Dermis blood vessel endothelial cell (primary cell): ENCODE measurements around the gene CASP4. TPM values are rescaled to one million over a fixed set of nuclear protein-coding genes. Genes with fewer than 3 reads are reported as not detected.

Experiments used
- total RNA-seq: library from RNA; depleted of rRNA; stranded (reverse); fragments of >200 nt; gene quantifications from 2 replicates; pipeline ENCODE4 v1.2.3, GENCODE V29; 2014

The CASP4 gene
- total RNA-seq, 1 donor from 2014 or later = 434 TPM

Other genes with a start within 250 kb of the CASP4 start
- 5.9 and 11.1 TPM in 2 replicates for gene CASP12, start 70.1 kb downstream of the CASP4 start, total RNA-seq
- gene CASP5, start 54.6 kb upstream of the CASP4 start, total RNA-seq = not detected in 2 replicates
- gene CASP1, start 66.6 kb upstream of the CASP4 start, total RNA-seq = 32.8 and 41.1 TPM in 2 replicates
- gene CARD16, start 76.8 kb upstream of the CASP4 start, total RNA-seq = 70.3 and 86.3 TPM in 2 replicates
- gene CARD18, start 171.2 kb upstream of the CASP4 start, total RNA-seq = not detected in 2 replicates